AG04449 (cell line): ENCODE results near the gene HHATL.

Experiments
- CTCF ChIA-PET: fragments of 350-600 bp; formaldehyde crosslinking; extraction: SDS; loops from one replicate; lab custom pipeline; 2021; ENCODE audit warnings: antibody characterized with exemption; lab: Yijun Ruan, JAX
- POLR2A ChIA-PET: fragments of 400-600, 350-600 bp; formaldehyde crosslinking; extraction: SDS; loops from one replicate; lab custom pipeline; 2020; ENCODE audit warnings: antibody characterized with exemption, inconsistent platforms; lab: Yijun Ruan, JAX
- DNase-seq: peaks from one replicate; pipeline ENCODE4 v3.0.0-alpha.2; 2010; ENCODE audit warnings: low read depth, low spot score
- H3K4me3 ChIP-seq: 2 replicates; pipeline ENCODE4 v1.5.1; 2011; ENCODE audit warnings: low read depth, mild to moderate bottlenecking, control low read depth, low read length
- TF ChIP-seq, protein P1 (sequence below): IDR thresholded peaks from one replicate; pipeline ENCODE4 v1.5.1; 2011; ENCODE audit warnings: mild to moderate bottlenecking, moderate library complexity, low read length, control low read depth, inconsistent platforms; ENCODE audit not compliant: insufficient read depth; ENCODE audit errors: missing control alignments

Gene HHATL

DNA sequence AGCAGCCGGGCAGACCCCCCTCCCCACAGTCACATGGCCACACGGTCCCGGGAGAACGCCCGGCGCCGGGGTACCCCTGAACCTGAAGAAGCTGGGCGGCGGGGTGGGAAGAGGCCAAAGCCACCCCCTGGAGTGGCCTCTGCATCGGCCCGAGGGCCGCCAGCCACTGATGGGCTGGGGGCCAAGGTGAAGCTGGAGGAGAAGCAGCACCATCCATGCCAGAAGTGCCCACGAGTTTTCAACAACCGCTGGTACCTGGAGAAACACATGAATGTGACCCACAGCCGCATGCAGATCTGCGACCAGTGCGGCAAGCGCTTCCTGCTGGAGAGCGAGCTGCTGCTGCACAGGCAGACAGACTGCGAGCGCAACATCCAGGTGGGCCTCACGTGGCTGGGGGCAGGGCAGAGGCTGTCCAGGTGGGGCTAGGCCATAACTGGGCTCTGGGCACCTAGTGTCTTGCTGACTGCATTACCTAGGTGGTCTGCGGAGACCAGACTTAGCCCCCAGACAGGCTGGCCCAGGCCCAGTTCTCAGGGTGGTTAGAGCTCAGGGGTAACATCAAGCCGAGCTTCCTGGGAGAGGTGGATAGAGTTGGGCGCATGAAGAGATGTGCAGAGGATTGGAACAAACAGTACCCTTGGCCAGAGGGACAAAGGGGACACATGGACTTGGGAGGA lies 43.0 kb downstream of the HHATL start:
- TF ChIP-seq, protein P1, sequence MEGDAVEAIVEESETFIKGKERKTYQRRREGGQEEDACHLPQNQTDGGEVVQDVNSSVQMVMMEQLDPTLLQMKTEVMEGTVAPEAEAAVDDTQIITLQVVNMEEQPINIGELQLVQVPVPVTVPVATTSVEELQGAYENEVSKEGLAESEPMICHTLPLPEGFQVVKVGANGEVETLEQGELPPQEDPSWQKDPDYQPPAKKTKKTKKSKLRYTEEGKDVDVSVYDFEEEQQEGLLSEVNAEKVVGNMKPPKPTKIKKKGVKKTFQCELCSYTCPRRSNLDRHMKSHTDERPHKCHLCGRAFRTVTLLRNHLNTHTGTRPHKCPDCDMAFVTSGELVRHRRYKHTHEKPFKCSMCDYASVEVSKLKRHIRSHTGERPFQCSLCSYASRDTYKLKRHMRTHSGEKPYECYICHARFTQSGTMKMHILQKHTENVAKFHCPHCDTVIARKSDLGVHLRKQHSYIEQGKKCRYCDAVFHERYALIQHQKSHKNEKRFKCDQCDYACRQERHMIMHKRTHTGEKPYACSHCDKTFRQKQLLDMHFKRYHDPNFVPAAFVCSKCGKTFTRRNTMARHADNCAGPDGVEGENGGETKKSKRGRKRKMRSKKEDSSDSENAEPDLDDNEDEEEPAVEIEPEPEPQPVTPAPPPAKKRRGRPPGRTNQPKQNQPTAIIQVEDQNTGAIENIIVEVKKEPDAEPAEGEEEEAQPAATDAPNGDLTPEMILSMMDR: no peak
- no peak for DNase-seq
- no peak overlapping the region for H3K4me3 ChIP-seq
- POLR2A ChIA-PET: no interaction called here
- CTCF ChIA-PET: interaction anchor here (1.4 kb wide), 1 partner anchor 85 kb away, joined by 7 read pairs; no protein-coding TSS in a partner anchor

DNA sequence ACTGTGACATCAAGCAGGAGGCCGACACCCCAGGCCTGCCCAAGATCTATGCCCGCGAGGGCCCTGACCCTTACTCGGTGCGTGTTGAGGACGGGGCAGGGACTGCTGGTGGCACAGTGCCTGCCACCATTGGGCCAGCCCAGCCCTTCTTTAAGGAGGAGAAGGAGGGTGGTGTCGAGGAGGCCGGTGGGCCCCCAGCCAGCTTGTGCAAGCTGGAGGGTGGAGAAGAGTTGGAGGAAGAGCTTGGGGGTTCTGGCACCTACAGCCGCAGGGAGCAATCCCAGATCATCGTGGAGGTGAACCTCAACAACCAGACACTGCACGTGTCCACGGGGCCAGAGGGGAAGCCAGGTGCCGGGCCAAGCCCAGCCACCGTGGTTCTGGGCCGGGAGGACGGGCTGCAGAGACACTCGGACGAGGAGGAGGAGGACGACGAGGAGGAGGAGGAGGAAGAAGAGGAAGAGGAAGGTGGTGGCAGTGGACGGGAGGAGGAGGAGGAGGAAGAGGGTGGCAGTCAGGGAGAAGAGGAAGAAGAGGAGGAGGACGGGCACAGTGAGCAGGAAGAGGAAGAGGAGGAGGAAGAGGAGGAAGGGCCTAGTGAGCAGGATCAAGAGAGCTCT lies 43.7 kb downstream of the HHATL start:
- POLR2A ChIA-PET: no interaction called here
- no peak overlapping the region for H3K4me3 ChIP-seq
- DNase-seq: no peak
- TF ChIP-seq, protein P1: no peak
- CTCF ChIA-PET: no interaction called here

DNA sequence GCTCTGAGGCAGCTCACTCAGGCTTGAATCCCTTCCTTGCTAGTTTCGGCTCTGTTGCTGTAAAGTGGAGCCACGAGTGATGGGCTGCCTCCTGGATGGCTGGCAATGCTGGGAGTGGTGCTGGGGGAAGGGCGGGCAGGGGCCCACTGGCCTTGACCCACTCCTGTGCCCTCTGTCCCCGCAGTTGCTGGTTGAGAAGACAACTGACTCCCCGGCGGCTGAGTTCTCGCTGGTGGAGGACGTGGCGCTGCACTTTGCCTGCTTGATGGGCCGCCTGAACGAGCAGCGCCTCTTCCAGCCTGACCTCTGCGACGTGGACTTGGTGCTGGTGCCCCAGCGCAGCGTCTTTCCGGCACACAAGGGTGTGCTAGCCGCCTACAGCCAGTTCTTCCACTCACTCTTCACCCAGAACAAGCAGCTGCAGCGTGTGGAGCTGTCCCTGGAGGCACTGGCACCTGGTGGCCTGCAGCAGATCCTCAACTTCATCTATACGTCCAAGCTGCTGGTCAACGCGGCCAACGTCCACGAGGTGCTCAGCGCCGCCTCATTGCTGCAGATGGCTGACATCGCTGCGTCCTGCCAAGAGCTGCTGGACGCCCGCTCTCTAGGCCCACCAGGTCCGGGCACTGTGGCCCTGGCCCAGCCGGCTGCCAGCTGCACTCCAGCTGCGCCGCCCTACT lies 44.4 kb downstream of the HHATL start:
- ChIA-PET CTCF (no interaction called here), POLR2A (no interaction called here)
- TF ChIP-seq, protein P1: no peak
- H3K4me3 ChIP-seq: no peak overlapping the region
- no peak for DNase-seq

DNA sequence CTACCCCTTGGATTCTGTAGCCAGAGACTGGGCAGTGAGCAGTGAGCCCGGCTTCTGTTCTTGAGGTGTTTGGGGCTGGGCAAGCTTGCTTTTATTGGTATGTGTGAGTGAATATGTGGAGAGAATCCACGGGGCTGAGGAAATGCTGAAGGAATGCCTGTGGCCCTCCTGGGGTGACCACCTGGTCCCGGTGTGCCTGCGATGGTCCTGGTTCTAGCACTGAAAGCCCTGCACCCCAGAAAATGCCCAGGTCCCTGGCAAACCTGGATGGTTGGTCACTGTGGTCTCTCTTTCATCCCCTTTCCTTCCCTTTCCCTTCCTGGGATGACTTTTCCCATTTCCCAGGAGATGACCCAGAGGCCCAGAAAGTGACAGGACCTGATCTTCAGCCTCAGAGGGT lies 44.9 kb downstream of the HHATL start:
- TF ChIP-seq, protein P1: no peak
- no peak for DNase-seq
- no peak overlapping the region for H3K4me3 ChIP-seq
- ChIA-PET POLR2A (no interaction called here), CTCF (no interaction called here)

DNA sequence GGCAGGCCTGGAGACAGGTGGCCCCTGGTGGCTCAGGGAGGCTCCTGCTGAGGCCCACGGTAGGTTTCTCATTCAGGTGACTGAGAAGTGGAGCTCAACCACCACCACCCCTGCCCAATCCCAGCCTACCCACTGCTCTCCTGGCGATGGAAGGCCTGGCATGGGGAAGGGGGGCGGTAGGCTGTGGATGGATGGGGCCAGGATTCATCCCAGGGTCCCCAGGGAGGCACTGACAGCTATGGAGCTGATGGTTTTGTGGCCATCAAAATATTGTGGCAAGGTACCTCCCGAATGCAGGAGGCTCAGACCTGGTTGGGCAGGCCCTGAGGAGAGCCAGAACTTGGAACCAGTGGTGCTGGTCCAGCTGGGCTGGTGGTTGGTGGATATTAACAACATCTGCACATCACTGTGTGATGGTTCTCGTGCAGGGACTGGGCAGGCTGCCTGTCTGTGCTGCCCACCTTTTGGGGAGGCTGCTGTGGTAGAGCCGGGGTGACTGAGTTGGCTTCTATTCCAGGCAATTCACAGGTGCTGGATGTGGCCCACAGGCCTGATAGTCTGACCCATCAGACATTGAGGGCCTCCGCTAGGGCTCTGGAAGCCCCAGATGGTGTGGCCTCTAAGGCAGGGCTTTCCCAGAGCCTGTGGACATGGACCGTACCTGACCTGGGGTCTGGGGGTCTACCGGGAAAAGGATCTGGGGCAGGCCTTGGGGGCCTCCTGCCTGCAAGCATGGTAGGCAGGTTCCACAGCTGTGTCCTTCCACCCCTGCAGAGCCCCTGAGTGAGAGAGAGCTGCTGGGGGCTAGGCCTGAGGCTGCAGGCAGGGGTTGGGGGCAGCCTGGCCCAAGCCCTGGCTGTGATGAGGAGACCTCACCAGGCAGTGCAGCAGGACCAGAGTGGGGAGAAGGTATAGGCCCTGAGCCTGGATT lies 45.7 kb downstream of the HHATL start:
- DNase-seq: no peak
- TF ChIP-seq, protein P1: no peak
- POLR2A ChIA-PET: no interaction called here
- H3K4me3 ChIP-seq: no peak overlapping the region
- CTCF ChIA-PET: no interaction called here
